ENCODE data around the gene LRBA.
"Not testable (repeated sequence)": the region's sequence is repeated elsewhere in the genome, so short reads cannot be mapped to it uniquely, and the experiment has no call there.

LRBA gene

GRCh38 chr4:150679018-150679764, 335.9 kb downstream of the LRBA start:
- no peak for DNase-seq (ENCODE audit: low read depth in 2 of 2)

- DNase-seq (ENCODE audit: low read depth in 2 of 2) = no peak
Observed at GRCh38 chr4:150673793-150674192, 341.3 kb downstream of the LRBA start.

- DNase-seq (ENCODE audit: low read depth in 2 of 2) = no peak
Observed at GRCh38 chr4:150668824-150669223, 346.3 kb downstream of the LRBA start.

- no peak for DNase-seq (ENCODE audit: low read depth in 2 of 2)
Observed at GRCh38 chr4:150664935-150665334, 350.1 kb downstream of the LRBA start.

- no peak for DNase-seq (ENCODE audit: low read depth in 2 of 2)
Observed at GRCh38 chr4:150662686-150663085, 352.4 kb downstream of the LRBA start.

- DNase-seq (ENCODE audit: low read depth in 2 of 2) = not testable (repeated sequence)
Observed at GRCh38 chr4:150661551-150661950, 353.5 kb downstream of the LRBA start.

GRCh38 chr4:150658258-150658657, 356.8 kb downstream of the LRBA start:
- DNase-seq (ENCODE audit: low read depth in 2 of 2) = not testable (repeated sequence)

- no peak for DNase-seq (ENCODE audit: low read depth in 2 of 2)
Observed at GRCh38 chr4:150656891-150657290, 358.2 kb downstream of the LRBA start.

- DNase-seq (ENCODE audit: low read depth in 2 of 2) = no peak
Observed at GRCh38 chr4:150650751-150651150, 364.3 kb downstream of the LRBA start.

GRCh38 chr4:150648123-150648522, 367.0 kb downstream of the LRBA start:
- DNase-seq (ENCODE audit: low read depth in 2 of 2) = no peak

- no peak for DNase-seq (ENCODE audit: low read depth in 2 of 2)
Observed at GRCh38 chr4:150647008-150647407, 368.1 kb downstream of the LRBA start.

GRCh38 chr4:150641612-150642011, 373.5 kb downstream of the LRBA start:
- DNase-seq (ENCODE audit: low read depth in 2 of 2) = no peak

- no peak for DNase-seq (ENCODE audit: low read depth in 2 of 2)
Observed at GRCh38 chr4:150632639-150633038, 382.4 kb downstream of the LRBA start.

- no peak for DNase-seq (ENCODE audit: low read depth in 2 of 2)
Observed at GRCh38 chr4:150628073-150628472, 387.0 kb downstream of the LRBA start.

GRCh38 chr4:150625033-150625432, 390.1 kb downstream of the LRBA start:
- DNase-seq (ENCODE audit: low read depth in 2 of 2) = no peak

- DNase-seq (ENCODE audit: low read depth in 2 of 2) = no peak
Observed at GRCh38 chr4:150624055-150624454, 391.0 kb downstream of the LRBA start.

GRCh38 chr4:150619042-150619441, 396.0 kb downstream of the LRBA start:
- no peak for DNase-seq (ENCODE audit: low read depth in 2 of 2)

GRCh38 chr4:150609131-150609530, 406.0 kb downstream of the LRBA start:
- no peak for DNase-seq (ENCODE audit: low read depth in 2 of 2)

- no peak for DNase-seq (ENCODE audit: low read depth in 2 of 2)
Observed at GRCh38 chr4:150600812-150601445, 414.2 kb downstream of the LRBA start.

GRCh38 chr4:150599547-150599946, 415.5 kb downstream of the LRBA start:
- no peak for DNase-seq (ENCODE audit: low read depth in 2 of 2)

- no peak for DNase-seq (ENCODE audit: low read depth in 2 of 2)
Observed at GRCh38 chr4:150598909-150599308, 416.2 kb downstream of the LRBA start.

GRCh38 chr4:150593996-150594395, 421.1 kb downstream of the LRBA start:
- no peak for DNase-seq (ENCODE audit: low read depth in 2 of 2)

- no peak for DNase-seq (ENCODE audit: low read depth in 2 of 2)
Observed at GRCh38 chr4:150591904-150592303, 423.2 kb downstream of the LRBA start.

- no peak for DNase-seq (ENCODE audit: low read depth in 2 of 2)
Observed at GRCh38 chr4:150591406-150591805, 423.7 kb downstream of the LRBA start.
